Lower lobe of right lung (tissue), 2 donors: ENCODE results near the gene TSPAN17. TPM values are rescaled to one million over a fixed set of nuclear protein-coding genes. Genes with fewer than 3 reads are reported as not detected.
"Not testable (repeated sequence)": the region's sequence is repeated elsewhere in the genome, so short reads cannot be mapped to it uniquely, and the experiment has no call there.

Experiments
- ATAC-seq, 2 donors: fragments of 200-7000 bp; cut with Tn5 transposase; one replicate each; pipeline ENCODE4 v1.9.1; 2020 to 2022; ENCODE audit warnings: mild to moderate bottlenecking in 2 of 2, moderate library complexity in 2 of 2
- DNase-seq: peaks from one replicate; pipeline ENCODE4 v3.0.0-alpha.2; 2020
- H3K27ac ChIP-seq: fragments of 200-600 bp; one replicate; pipeline ENCODE4 v1.8.0; 2022
- H3K27me3 ChIP-seq: fragments of 200-600 bp; one replicate; pipeline ENCODE4 v1.8.0; 2022; ENCODE audit warnings: low read depth
- H3K36me3 ChIP-seq: fragments of 200-600 bp; one replicate; pipeline ENCODE4 v1.8.0; 2022; ENCODE audit warnings: mild to moderate bottlenecking
- H3K4me1 ChIP-seq: fragments of 200-600 bp; one replicate; pipeline ENCODE4 v1.8.0; 2022
- H3K4me3 ChIP-seq: fragments of 200-600 bp; one replicate; pipeline ENCODE4 v1.8.0; 2022; ENCODE audit warnings: mild to moderate bottlenecking
- H3K9me3 ChIP-seq: fragments of 200-600 bp; one replicate; pipeline ENCODE4 v1.8.0; 2022
- CTCF ChIP-seq: fragments of 200-600 bp; IDR thresholded peaks from one replicate; pipeline ENCODE4 v1.8.0; 2022; ENCODE audit warnings: antibody characterized with exemption, mild to moderate bottlenecking
- intact Hi-C: fragments of 100-400 bp; cut with DNase I; formaldehyde crosslinking; loops from one replicate; pipeline ENCODE4 v1.11.0; 2022
- long read RNA-seq: library from polyadenylated mRNA; unstranded; transcript quantifications from one replicate; pipeline ENCODE4 v2.0.0, GENCODE V29; 2021
- total RNA-seq: library from RNA; stranded (reverse); fragmentation: NEBNext Ultra II Directional; extraction: Animal tissue kit (Norgen Biotek cat#: 25700); gene quantifications from one replicate; pipeline ENCODE4 v1.2.1, GENCODE V29; 2021
- donor health status: DM: no; HTN: yes; CAD: no; lungs with severe emphysema.

The TSPAN17 gene
- 32.3 TPM for total RNA-seq
- long read RNA-seq, full-length matches to known transcripts = 24 of 49 reads
- long read RNA-seq, partial matches to known transcripts = 15 of 49 reads
- long read RNA-seq, other reads (novel, unspliced or antisense) = 10 of 49 reads

- peak; percentile 27 for TF ChIP-seq CTCF
- H3K36me3 ChIP-seq = no peaks in the 10 kb centered on the region
- H3K4me3 ChIP-seq = peak within 1 kb of the TSS; percentile 81
- H3K27me3 ChIP-seq = no peaks in the 10 kb centered on the region
- ATAC-seq = peak; percentile 98
- intact Hi-C loops = no loop called here
- H3K4me1 ChIP-seq = peaks cover 21% of the 10 kb centered on the region
- H3K9me3 ChIP-seq = no peaks in the 10 kb centered on the region
- peak; percentile 100 for DNase-seq
- H3K27ac ChIP-seq = peak within 1 kb of the TSS; percentile 82
These were observed at the start of gene TSPAN17 for GRCh38 chr5:176647030-176647842. TSPAN17 (plus strand) TSS chr5:176647484; CDS start chr5:176647616, 132 bp downstream.

DNA sequence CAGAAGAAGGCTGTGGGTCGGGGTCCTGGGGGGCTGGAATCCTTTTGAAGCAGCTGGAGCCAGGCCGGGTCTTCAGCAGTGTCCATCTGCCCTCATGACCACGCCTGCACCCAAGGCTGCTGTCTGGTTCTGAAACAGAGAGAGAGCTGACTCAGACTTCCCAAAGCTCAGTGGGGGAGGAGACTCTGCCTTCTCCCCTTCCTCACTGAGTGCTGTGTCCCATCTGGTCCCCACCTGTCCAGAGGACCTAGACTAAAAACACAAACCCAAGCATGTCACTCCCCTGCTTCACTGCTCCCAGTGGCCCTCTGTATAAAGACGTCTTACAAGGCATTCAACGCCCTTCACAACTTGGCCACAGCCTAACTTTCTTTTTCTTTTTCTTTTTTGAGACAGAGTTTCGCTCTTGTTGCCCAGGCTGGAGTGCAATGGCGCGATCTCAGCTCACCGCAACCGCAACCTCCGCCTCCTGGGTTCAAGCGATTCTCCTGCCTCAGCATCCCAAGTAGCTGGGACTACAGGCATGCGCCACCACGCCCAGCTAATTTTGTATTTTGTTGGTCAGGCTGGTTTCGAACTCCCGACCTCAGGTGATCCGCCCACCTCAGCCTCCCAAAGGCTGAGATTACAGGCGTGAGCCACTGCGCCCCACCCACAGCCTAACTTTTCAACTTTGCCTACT, 47.4 kb upstream of the TSPAN17 start:
- intact Hi-C loops, DNase-seq, H3K9me3 ChIP-seq, H3K4me3 ChIP-seq, H3K27ac ChIP-seq, H3K4me1 ChIP-seq, H3K36me3 ChIP-seq, ATAC-seq: not testable (repeated sequence)
- H3K27me3 ChIP-seq = peaks cover 18% of the 10 kb centered on the region

DNA sequence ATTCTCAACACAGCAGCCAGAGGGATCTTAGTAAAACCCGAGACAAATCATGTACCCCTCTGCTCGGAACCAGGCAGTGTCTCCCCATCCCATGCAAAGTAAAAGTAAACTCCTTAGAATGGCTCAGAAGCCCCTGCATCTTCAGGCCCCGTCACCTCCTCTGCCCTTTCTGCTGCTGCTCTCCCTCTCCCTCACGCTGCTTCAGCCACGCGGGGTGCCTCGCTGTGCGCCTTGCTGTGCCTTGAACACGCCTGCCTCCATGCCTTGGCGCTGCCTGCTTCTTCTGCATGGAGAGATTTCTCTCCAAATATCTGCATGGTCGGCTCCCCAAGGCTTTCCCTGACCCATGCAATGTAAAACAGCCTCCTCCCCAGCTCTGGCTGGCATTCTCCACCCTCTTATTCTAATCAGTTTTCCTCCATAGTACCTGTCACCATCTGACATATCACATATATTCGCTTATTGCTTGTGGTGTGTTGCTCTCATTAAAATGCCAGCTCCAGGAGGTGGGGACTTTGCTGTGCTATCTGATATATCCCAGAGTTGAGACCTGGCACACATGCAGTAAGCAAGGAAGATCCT, 45.3 kb upstream of the TSPAN17 start:
- Histone ChIP-seq H3K9me3 (no peaks in the 10 kb centered on the region), H3K27me3 (peaks cover 13% of the 10 kb centered on the region), H3K4me1 (no peaks in the 10 kb centered on the region), H3K27ac (no peak overlapping the region), H3K4me3 (no peak overlapping the region), H3K36me3 (no peaks in the 10 kb centered on the region)
- intact Hi-C loops = no loop called here
- DNase-seq (no peak), ATAC-seq (no peak)
- TF ChIP-seq CTCF = no peak

DNA sequence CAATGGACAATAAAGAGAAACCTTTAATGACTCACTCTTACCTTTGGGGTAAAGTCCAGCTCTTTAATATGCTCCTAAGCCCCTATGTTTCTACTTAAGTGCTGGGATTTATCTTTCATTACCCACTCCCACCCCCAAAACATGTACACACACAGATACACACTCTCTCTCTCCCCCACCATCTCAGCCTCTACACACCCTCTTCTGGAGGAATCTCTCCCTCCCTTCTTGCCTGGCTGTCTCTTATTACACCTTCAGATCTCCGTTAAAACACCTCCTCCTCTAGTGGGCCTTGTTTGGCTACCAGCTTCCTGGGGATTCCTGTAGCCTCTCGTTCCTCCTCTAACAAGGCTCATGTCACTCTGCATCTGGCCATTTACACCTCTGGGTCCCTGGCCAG, 44.2 kb upstream of the TSPAN17 start:
- intact Hi-C loops = no loop called here
- ATAC-seq (no peak), DNase-seq (no peak)
- no peaks in the 10 kb centered on the region for H3K4me1 ChIP-seq
- no peak overlapping the region for H3K4me3 ChIP-seq
- H3K27me3 ChIP-seq = peaks cover 6% of the 10 kb centered on the region
- H3K27ac ChIP-seq = no peak overlapping the region
- H3K36me3 ChIP-seq = no peaks in the 10 kb centered on the region
- TF ChIP-seq CTCF = no peak
- no peaks in the 10 kb centered on the region for H3K9me3 ChIP-seq

- intact Hi-C loops = no loop called here
- H3K4me1 ChIP-seq = peaks cover 12% of the 10 kb centered on the region
- no peak for ATAC-seq
- H3K27ac ChIP-seq = no peak overlapping the region
- no peak for DNase-seq
- no peaks in the 10 kb centered on the region for H3K36me3 ChIP-seq
- no peaks in the 10 kb centered on the region for H3K9me3 ChIP-seq
- peaks cover 5% of the 10 kb centered on the region for H3K27me3 ChIP-seq
- TF ChIP-seq CTCF = no peak
- H3K4me3 ChIP-seq = no peak overlapping the region
These were observed 41.3 kb upstream of the TSPAN17 start for GRCh38 chr5:176606032-176606431.
